D721Med (cell line): ENCODE results near the gene KCNN3.

Source experiments
- DNase-seq: peaks from one replicate; pipeline ENCODE4 v3.0.0; 2011; ENCODE audit warnings: low spot score; ENCODE audit not compliant: insufficient read length
- FAIRE-seq: peaks from 2 replicates; lab custom pipeline; 2011; peaks lifted over from hg19 to GRCh38; lab: Jason Lieb, UNC
- CTCF ChIP-seq: IDR thresholded peaks from 2 replicates; pipeline ENCODE4 v1.5.1; 2012; ENCODE audit warnings: mild to moderate bottlenecking, control low read depth; ENCODE audit not compliant: insufficient read depth; ENCODE audit errors: missing control alignments

Gene KCNN3

GRCh38 chr1:154664331-154665002, 205.6 kb downstream of the KCNN3 start:
- DNase-seq (no peak), FAIRE-seq (no peak)
- no peak for TF ChIP-seq CTCF

- no peak for DNase-seq
- FAIRE-seq: no peak
- peak; percentile 25 for TF ChIP-seq CTCF
Measured at GRCh38 chr1:154663471-154664060, 206.5 kb downstream of the KCNN3 start.

- FAIRE-seq: no peak
- no peak for TF ChIP-seq CTCF
Measured at GRCh38 chr1:154661110-154661509, 209.0 kb downstream of the KCNN3 start.

GRCh38 chr1:154659823-154660592, 210.1 kb downstream of the KCNN3 start:
- TF ChIP-seq CTCF: no peak
- FAIRE-seq: no peak
- DNase-seq: no peak

More at GRCh38 chr1:154661110-154661509, 209.0 kb downstream of the KCNN3 start:
- DNase-seq: no peak

GRCh38 chr1:154657556-154657955, 212.5 kb downstream of the KCNN3 start:
- FAIRE-seq: no peak

GRCh38 chr1:154652893-154653292, 217.2 kb downstream of the KCNN3 start:
- FAIRE-seq: no peak
- no peak for TF ChIP-seq CTCF
- no peak for DNase-seq

More at GRCh38 chr1:154657556-154657955, 212.5 kb downstream of the KCNN3 start:
- no peak for TF ChIP-seq CTCF
- no peak for DNase-seq
